Measurements from ENCODE around the gene ROCK1. TPM values are rescaled to one million over a fixed set of nuclear protein-coding genes. Genes with fewer than 3 reads are reported as not detected.

ROCK1 gene
- total RNA-seq, 1 donor from 2014 or later, result 16.6 TPM

GRCh38 chr18:21074336-21075323 lies 37.0 kb downstream of the ROCK1 start:
- DNase-seq (ENCODE audit: low read depth), result peak; percentile 74
- Histone ChIP-seq H3K27me3 (ENCODE audit: control insufficient read depth, insufficient read depth, low read length) (no peaks in the 10 kb centered on the region), H3K36me3 (ENCODE audit: control insufficient read depth, insufficient read depth, low read length) (no peaks in the 10 kb centered on the region), H3K4me3 (ENCODE audit: low read depth, low read length) (no peak overlapping the region)
- FAIRE-seq, result no peak
- no peak for TF ChIP-seq CTCF (IDR thresholded peaks at IDR 0.05; ENCODE audit: insufficient read depth, low read length, severe bottlenecking)

- Histone ChIP-seq H3K27me3 (ENCODE audit: control insufficient read depth, insufficient read depth, low read length) (no peaks in the 10 kb centered on the region), H3K36me3 (ENCODE audit: control insufficient read depth, insufficient read depth, low read length) (no peaks in the 10 kb centered on the region), H3K4me3 (ENCODE audit: low read depth, low read length) (no peak overlapping the region)
- no peak for FAIRE-seq
- no peak for TF ChIP-seq CTCF (IDR thresholded peaks at IDR 0.05; ENCODE audit: insufficient read depth, low read length, severe bottlenecking)
- DNase-seq (ENCODE audit: low read depth), result no peak
These were observed 38.4 kb downstream of the ROCK1 start for GRCh38 chr18:21073180-21073579.

- no peak for TF ChIP-seq CTCF (IDR thresholded peaks at IDR 0.05; ENCODE audit: insufficient read depth, low read length, severe bottlenecking)
- DNase-seq (ENCODE audit: low read depth) (no peak), FAIRE-seq (no peak)
- Histone ChIP-seq H3K27me3 (ENCODE audit: control insufficient read depth, insufficient read depth, low read length) (no peaks in the 10 kb centered on the region), H3K36me3 (ENCODE audit: control insufficient read depth, insufficient read depth, low read length) (no peaks in the 10 kb centered on the region), H3K4me3 (ENCODE audit: low read depth, low read length) (no peak overlapping the region)
These were observed 40.5 kb downstream of the ROCK1 start for GRCh38 chr18:21071071-21071470.

GRCh38 chr18:21069468-21069867 lies 42.1 kb downstream of the ROCK1 start:
- TF ChIP-seq CTCF (IDR thresholded peaks at IDR 0.05; ENCODE audit: insufficient read depth, low read length, severe bottlenecking), result no peak
- no peak overlapping the region for H3K4me3 ChIP-seq (ENCODE audit: low read depth, low read length)
- H3K36me3 ChIP-seq (ENCODE audit: control insufficient read depth, insufficient read depth, low read length), result no peaks in the 10 kb centered on the region
- no peaks in the 10 kb centered on the region for H3K27me3 ChIP-seq (ENCODE audit: control insufficient read depth, insufficient read depth, low read length)
- FAIRE-seq (no peak), DNase-seq (ENCODE audit: low read depth) (no peak)

GRCh38 chr18:21064347-21064746 lies 47.3 kb downstream of the ROCK1 start:
- FAIRE-seq (no peak), DNase-seq (ENCODE audit: low read depth) (no peak)
- H3K27me3 ChIP-seq (ENCODE audit: control insufficient read depth, insufficient read depth, low read length), result no peaks in the 10 kb centered on the region
- TF ChIP-seq CTCF (IDR thresholded peaks at IDR 0.05; ENCODE audit: insufficient read depth, low read length, severe bottlenecking), result no peak
- no peak overlapping the region for H3K4me3 ChIP-seq (ENCODE audit: low read depth, low read length)
- H3K36me3 ChIP-seq (ENCODE audit: control insufficient read depth, insufficient read depth, low read length), result no peaks in the 10 kb centered on the region
